Nephron progenitor cell (in vitro differentiated cells): Measurements from ENCODE around the gene KRTAP20-3.

Source experiments
- DNase-seq: peaks from one replicate; pipeline ENCODE4 v3.0.0; 2021
- H3K27ac Mint-ChIP-seq: 2 replicates; pipeline ENCODE4 v1.8.0; 2021; ENCODE audit warnings: mild to moderate bottlenecking, moderate library complexity, mixed read lengths
- H3K27me3 Mint-ChIP-seq: 2 replicates; pipeline ENCODE4 v1.8.0; 2021; ENCODE audit warnings: mild to moderate bottlenecking, low read depth, mixed read lengths; ENCODE audit not compliant: poor library complexity
- H3K36me3 Mint-ChIP-seq: 2 replicates; pipeline ENCODE4 v1.8.0; 2021; ENCODE audit warnings: low read depth, mixed read lengths
- H3K4me1 Mint-ChIP-seq: 2 replicates; pipeline ENCODE4 v1.8.0; 2021; ENCODE audit warnings: mixed read lengths
- H3K4me3 Mint-ChIP-seq: 2 replicates; pipeline ENCODE4 v1.8.0; 2021; ENCODE audit warnings: mild to moderate bottlenecking, moderate library complexity, mixed read lengths
- H3K9me3 Mint-ChIP-seq: 2 replicates; pipeline ENCODE4 v1.8.0; 2021; ENCODE audit warnings: mild to moderate bottlenecking, moderate library complexity, mixed read lengths
- CTCF ChIP-seq: fragments of 200-600 bp; sonication (generic); IDR thresholded peaks from 2 replicates; pipeline ENCODE4 v1.5.0; 2021; ENCODE audit warnings: antibody characterized with exemption

The KRTAP20-3 gene

DNA sequence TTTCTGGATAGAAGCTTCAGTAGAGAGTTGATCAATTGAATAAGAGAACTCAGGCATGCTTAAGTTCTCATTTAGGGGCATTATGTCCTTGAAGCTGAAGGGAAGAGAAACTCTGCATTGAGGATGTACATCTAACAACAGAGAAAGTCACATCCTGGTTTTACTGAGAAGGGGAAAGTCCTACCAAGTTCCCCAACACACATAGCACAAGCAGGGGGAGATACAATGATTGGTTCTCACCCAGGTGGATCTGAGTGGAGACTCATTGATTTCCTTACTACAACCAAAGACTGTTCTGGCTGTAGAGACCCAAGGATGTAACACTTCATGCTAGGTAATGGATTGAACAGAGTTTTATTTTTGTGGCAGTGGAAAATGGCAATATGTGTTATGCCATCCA is 27.5 kb upstream of the KRTAP20-3 start:
- no peaks in the 10 kb centered on the region for H3K36me3 Mint-ChIP-seq
- DNase-seq = no peak
- peaks cover 17% of the 10 kb centered on the region for H3K9me3 Mint-ChIP-seq
- H3K4me1 Mint-ChIP-seq = no peaks in the 10 kb centered on the region
- H3K27ac Mint-ChIP-seq = no peak overlapping the region
- peaks cover 2% of the 10 kb centered on the region for H3K27me3 Mint-ChIP-seq
- H3K4me3 Mint-ChIP-seq = no peak overlapping the region
- no peak for TF ChIP-seq CTCF

DNA sequence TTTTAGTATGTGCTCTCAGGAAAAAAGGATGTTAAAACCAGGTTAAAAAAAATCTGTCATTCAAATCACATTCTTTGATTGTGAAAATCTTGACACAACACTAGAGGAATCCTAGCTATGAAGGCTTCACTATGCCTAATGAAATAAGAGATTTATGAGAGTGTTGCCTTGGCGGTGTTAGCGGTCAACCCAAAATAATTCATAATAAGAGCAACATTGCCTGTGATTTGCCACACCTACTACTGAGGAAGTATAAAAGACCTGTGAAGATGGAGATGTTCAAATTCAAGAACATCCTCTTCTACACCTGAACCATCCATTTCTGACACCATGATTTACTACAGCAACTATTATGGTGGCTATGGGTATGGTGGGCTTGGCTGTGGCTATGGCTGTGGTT is 26.5 kb upstream of the KRTAP20-3 start, which contains the start of gene KRTAP20-1:
KRTAP20-1 (plus strand) TSS at position 301 of the 400 bp plus-strand sequence; CDS start at position 331, 30 bp downstream.
- H3K36me3 Mint-ChIP-seq = no peaks in the 10 kb centered on the region

DNA sequence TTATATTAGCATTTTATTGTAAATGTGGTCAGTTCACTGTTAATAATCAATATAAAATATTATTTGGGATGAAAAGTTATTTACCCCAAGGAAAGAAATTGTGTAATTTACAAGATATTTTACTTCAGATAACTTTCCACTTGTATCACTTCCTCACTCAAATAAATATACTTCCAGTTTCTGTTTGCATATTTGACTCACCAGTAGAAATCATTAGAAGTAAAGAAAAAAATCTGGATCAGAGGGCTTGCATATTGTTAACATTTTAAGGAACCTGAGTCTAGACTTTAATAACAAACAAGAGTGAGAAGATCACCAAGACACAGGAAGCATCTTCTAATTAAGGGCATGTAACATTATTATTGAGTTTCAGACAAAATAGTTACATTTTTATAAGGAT is 22.6 kb upstream of the KRTAP20-3 start:
- TF ChIP-seq CTCF = no peak
- no peak overlapping the region for H3K27ac Mint-ChIP-seq
- no peak overlapping the region for H3K4me3 Mint-ChIP-seq
- H3K27me3 Mint-ChIP-seq = no peaks in the 10 kb centered on the region
- H3K9me3 Mint-ChIP-seq = peaks cover 17% of the 10 kb centered on the region
- H3K4me1 Mint-ChIP-seq = no peaks in the 10 kb centered on the region
- no peaks in the 10 kb centered on the region for H3K36me3 Mint-ChIP-seq
- DNase-seq = no peak

More for the DNA sequence above, 26.5 kb upstream of the KRTAP20-3 start, which contains the start of gene KRTAP20-1:
- no peak within 1 kb of the TSS for H3K27ac Mint-ChIP-seq
- DNase-seq = no peak
- no peak for TF ChIP-seq CTCF
- H3K9me3 Mint-ChIP-seq = peaks cover 9% of the 10 kb centered on the region
- no peaks in the 10 kb centered on the region for H3K4me1 Mint-ChIP-seq
- H3K27me3 Mint-ChIP-seq = no peaks in the 10 kb centered on the region
- no peak within 1 kb of the TSS for H3K4me3 Mint-ChIP-seq

DNA sequence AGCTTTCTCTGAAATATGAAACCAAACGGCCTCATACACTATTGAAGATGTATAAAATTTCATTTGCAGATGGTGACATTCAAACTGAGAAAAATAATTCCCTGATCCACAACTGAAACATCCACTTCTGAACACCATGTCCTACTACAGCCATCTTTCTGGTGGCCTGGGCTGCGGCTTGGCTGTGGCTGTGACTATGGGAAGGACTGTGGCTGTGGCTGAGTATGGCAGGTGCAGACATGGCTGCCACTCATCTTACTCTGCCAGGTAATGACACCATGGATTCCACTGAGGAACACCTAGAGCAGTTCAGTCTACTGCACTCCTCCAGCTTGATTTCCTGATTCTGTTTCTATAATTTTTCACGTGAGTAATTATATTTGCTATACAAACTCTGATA is 22.1 kb upstream of the KRTAP20-3 start, which contains the start of gene KRTAP20-4:
KRTAP20-4 (plus strand) TSS at position 106 of the 400 bp plus-strand sequence.
- Mint-ChIP-seq H3K27me3 (no peaks in the 10 kb centered on the region), H3K9me3 (peaks cover 22% of the 10 kb centered on the region), H3K27ac (no peak within 1 kb of the TSS), H3K4me3 (no peak within 1 kb of the TSS), H3K36me3 (no peaks in the 10 kb centered on the region), H3K4me1 (no peaks in the 10 kb centered on the region)
- TF ChIP-seq CTCF = no peak
- DNase-seq = no peak

DNA sequence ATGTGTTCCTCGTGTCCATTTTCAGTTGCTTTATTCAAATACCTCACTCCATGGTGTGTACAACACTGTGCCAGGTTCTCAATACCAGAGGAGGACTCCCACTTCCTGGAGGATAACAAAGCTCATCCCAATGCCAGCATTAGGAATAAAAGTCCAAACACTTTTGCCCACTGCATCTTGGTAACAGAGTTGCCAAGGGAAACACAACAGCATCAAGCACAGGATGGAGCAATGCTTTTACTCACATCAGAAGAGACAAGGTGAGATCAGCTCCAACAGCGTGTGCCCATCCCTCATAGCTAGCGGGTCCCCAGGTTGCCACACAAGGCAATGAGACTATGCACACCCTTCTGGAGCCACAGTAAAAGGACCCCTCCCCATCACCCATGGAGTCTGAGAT is 19.3 kb upstream of the KRTAP20-3 start:
- H3K36me3 Mint-ChIP-seq = no peaks in the 10 kb centered on the region
- no peak for TF ChIP-seq CTCF
- H3K27me3 Mint-ChIP-seq = no peaks in the 10 kb centered on the region
- no peak overlapping the region for H3K27ac Mint-ChIP-seq
- peaks cover 34% of the 10 kb centered on the region for H3K9me3 Mint-ChIP-seq
- H3K4me3 Mint-ChIP-seq = no peak overlapping the region
- DNase-seq = no peak
- no peaks in the 10 kb centered on the region for H3K4me1 Mint-ChIP-seq

DNA sequence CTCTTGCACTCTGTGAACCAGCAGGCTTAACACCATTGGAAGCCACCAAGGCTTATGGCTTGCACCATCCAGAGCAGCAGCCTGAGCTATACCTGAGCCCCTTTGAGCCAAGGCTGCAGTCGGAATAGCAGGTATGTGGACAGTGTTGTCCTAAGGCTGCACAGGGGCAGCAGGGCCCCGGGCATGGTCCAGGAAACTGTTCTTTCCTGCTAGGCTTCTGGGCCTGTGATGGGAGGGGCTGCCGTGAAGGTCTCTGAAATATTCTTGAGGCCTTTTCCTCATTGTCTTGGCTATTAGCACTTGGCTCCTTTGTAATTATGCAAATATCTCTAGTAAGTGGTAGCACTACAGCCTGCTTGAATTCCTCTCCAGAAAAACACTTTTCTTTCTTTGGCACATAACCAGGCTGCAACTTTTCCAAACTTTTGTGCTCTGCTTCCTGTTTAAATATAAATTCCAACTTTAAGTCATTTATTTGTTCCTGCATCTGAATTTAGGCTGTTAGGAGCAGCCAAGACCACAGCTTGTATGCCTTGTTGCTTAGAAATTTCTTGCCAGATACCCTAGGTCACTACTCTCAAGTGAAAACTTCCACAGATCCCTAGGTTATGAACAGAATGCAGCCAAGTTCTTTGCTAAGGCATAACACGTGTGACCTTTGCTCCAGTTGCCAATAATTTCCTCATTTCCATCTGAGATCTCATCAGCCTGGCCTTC is 17.1 kb upstream of the KRTAP20-3 start:
- Mint-ChIP-seq H3K9me3 (peaks cover 34% of the 10 kb centered on the region), H3K27ac (no peak overlapping the region), H3K4me1 (no peaks in the 10 kb centered on the region)

More for the DNA sequence above, 17.1 kb upstream of the KRTAP20-3 start:
- Mint-ChIP-seq H3K4me3 (no peak overlapping the region), H3K27me3 (no peaks in the 10 kb centered on the region), H3K36me3 (no peaks in the 10 kb centered on the region)
- TF ChIP-seq CTCF = no peak
- no peak for DNase-seq
